ENCODE results near the gene TSPAN19.

DNA sequence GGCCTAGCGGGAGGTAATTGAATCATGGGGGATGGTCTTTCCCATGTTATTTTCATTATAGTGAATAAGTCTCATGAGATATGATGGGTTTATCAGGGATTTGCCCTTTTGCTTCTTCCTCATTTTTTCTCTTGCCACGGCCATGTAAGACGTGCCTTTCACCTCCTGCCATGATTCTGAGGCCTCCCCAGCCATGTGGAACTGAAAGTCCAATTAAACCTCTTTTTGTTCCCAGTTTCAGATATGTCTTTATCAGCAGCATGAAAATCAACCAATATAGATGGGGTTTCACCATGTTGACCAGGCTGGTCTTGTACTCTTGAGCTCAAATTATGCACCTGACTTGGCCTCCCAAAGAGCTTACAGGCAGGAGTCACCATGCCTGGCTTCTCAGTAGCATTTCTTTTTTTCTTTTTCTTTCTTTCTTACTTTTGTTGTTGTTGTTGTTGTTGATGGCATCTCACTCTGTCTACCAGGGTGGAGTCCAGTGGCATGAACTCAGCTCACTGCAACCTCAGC is 33.2 kb downstream of the TSPAN19 start:
- TF ChIP-seq CTCF (IDR thresholded peaks at IDR 0.05; ENCODE audit: low read depth, low read length, poor library complexity, severe bottlenecking), result no peak
- no peak for TF ChIP-seq EZH2phosphoT487 (IDR thresholded peaks at IDR 0.05; ENCODE audit: borderline replicate concordance, low read length)

Measured in DOHH2 (cell line).